ENCODE measurements around the gene DACH1.

The DACH1 gene

GRCh38 chr13:71437704-71438103, 429.3 kb downstream of the DACH1 start:
- Histone ChIP-seq H4K20me1 (ENCODE audit: insufficient read depth, low read length) (no peaks in the 10 kb centered on the region), H2AFZ (ENCODE audit: low read depth, low read length) (no peak overlapping the region), H3K27me3 (ENCODE audit: low read depth, low read length) (no peaks in the 10 kb centered on the region), H3K4me2 (ENCODE audit: low read length) (no peak overlapping the region), H3K27ac (ENCODE audit: low read length) (no peak overlapping the region), H3K4me1 (ENCODE audit: low read length) (no peaks in the 10 kb centered on the region), H3K79me2 (ENCODE audit: low read length) (no peaks in the 10 kb centered on the region), H3K4me3 (ENCODE audit: low read length) (no peak overlapping the region), H3K9ac (ENCODE audit: low read length) (no peak overlapping the region), H3K9me3 (ENCODE audit: insufficient read depth, low read length) (no peaks in the 10 kb centered on the region), H3K36me3 (replicated peaks; ENCODE audit: low read depth, low read length) (no peaks in the 10 kb centered on the region)
- TF ChIP-seq CTCF (IDR thresholded peaks at IDR 0.05; ENCODE audit: low read depth, low read length) (no peak), EZH2phosphoT487 (IDR thresholded peaks at IDR 0.05; ENCODE audit: low read depth) (no peak)

- H3K4me1 ChIP-seq (ENCODE audit: low read length) = no peaks in the 10 kb centered on the region
- TF ChIP-seq EZH2phosphoT487 (IDR thresholded peaks at IDR 0.05; ENCODE audit: low read depth) (no peak), CTCF (IDR thresholded peaks at IDR 0.05; ENCODE audit: low read depth, low read length) (no peak)
These were observed 436.3 kb downstream of the DACH1 start for GRCh38 chr13:71430681-71431080.

GRCh38 chr13:71417205-71417604, 449.8 kb downstream of the DACH1 start:
- TF ChIP-seq CTCF (IDR thresholded peaks at IDR 0.05; ENCODE audit: low read depth, low read length) (no peak), EZH2phosphoT487 (IDR thresholded peaks at IDR 0.05; ENCODE audit: low read depth) (no peak)
- H3K27me3 ChIP-seq (ENCODE audit: low read depth, low read length) = no peaks in the 10 kb centered on the region
- H3K79me2 ChIP-seq (ENCODE audit: low read length) = no peaks in the 10 kb centered on the region
- no peaks in the 10 kb centered on the region for H3K36me3 ChIP-seq (replicated peaks; ENCODE audit: low read depth, low read length)
- H2AFZ ChIP-seq (ENCODE audit: low read depth, low read length) = no peak overlapping the region
- no peak overlapping the region for H3K4me3 ChIP-seq (ENCODE audit: low read length)
- no peak overlapping the region for H3K9ac ChIP-seq (ENCODE audit: low read length)
- no peaks in the 10 kb centered on the region for H3K4me1 ChIP-seq (ENCODE audit: low read length)
- H3K4me2 ChIP-seq (ENCODE audit: low read length) = no peak overlapping the region
- no peaks in the 10 kb centered on the region for H3K9me3 ChIP-seq (ENCODE audit: insufficient read depth, low read length)
- H4K20me1 ChIP-seq (ENCODE audit: insufficient read depth, low read length) = no peaks in the 10 kb centered on the region
- H3K27ac ChIP-seq (ENCODE audit: low read length) = no peak overlapping the region

More at GRCh38 chr13:71430681-71431080, 436.3 kb downstream of the DACH1 start:
- Histone ChIP-seq H3K27me3 (ENCODE audit: low read depth, low read length) (no peaks in the 10 kb centered on the region), H3K4me2 (ENCODE audit: low read length) (no peak overlapping the region), H3K79me2 (ENCODE audit: low read length) (no peaks in the 10 kb centered on the region), H3K27ac (ENCODE audit: low read length) (no peak overlapping the region), H4K20me1 (ENCODE audit: insufficient read depth, low read length) (no peaks in the 10 kb centered on the region), H3K36me3 (replicated peaks; ENCODE audit: low read depth, low read length) (no peaks in the 10 kb centered on the region), H3K9ac (ENCODE audit: low read length) (no peak overlapping the region), H3K9me3 (ENCODE audit: insufficient read depth, low read length) (no peaks in the 10 kb centered on the region), H2AFZ (ENCODE audit: low read depth, low read length) (no peak overlapping the region), H3K4me3 (ENCODE audit: low read length) (no peak overlapping the region)

- TF ChIP-seq EZH2phosphoT487 (IDR thresholded peaks at IDR 0.05; ENCODE audit: low read depth) (no peak), CTCF (IDR thresholded peaks at IDR 0.05; ENCODE audit: low read depth, low read length) (no peak)
- Histone ChIP-seq H3K36me3 (replicated peaks; ENCODE audit: low read depth, low read length) (no peaks in the 10 kb centered on the region), H3K9me3 (ENCODE audit: insufficient read depth, low read length) (no peaks in the 10 kb centered on the region), H3K27ac (ENCODE audit: low read length) (no peak overlapping the region), H4K20me1 (ENCODE audit: insufficient read depth, low read length) (no peaks in the 10 kb centered on the region), H3K27me3 (ENCODE audit: low read depth, low read length) (no peaks in the 10 kb centered on the region), H3K4me2 (ENCODE audit: low read length) (no peak overlapping the region), H2AFZ (ENCODE audit: low read depth, low read length) (no peak overlapping the region), H3K4me1 (ENCODE audit: low read length) (no peaks in the 10 kb centered on the region), H3K9ac (ENCODE audit: low read length) (no peak overlapping the region), H3K4me3 (ENCODE audit: low read length) (no peak overlapping the region), H3K79me2 (ENCODE audit: low read length) (no peaks in the 10 kb centered on the region)
These were observed 454.8 kb downstream of the DACH1 start for GRCh38 chr13:71412231-71412630.
